GM18861 (cell line): Measurements from ENCODE around the gene CTDSP1.
A peak's percentile ranks its signal among the peaks of the same experiment; 100 is the strongest.

Experiments used
- ATAC-seq: cut with Tn5 transposase; IDR thresholded peaks from one replicate; pipeline ENCODE4 v1.9.1; 2021; ENCODE audit not compliant: unreplicated experiment

Gene CTDSP1

GRCh38 chr2:218382785-218383184 is 16.9 kb upstream of the CTDSP1 start:
- ATAC-seq = no peak

DNA sequence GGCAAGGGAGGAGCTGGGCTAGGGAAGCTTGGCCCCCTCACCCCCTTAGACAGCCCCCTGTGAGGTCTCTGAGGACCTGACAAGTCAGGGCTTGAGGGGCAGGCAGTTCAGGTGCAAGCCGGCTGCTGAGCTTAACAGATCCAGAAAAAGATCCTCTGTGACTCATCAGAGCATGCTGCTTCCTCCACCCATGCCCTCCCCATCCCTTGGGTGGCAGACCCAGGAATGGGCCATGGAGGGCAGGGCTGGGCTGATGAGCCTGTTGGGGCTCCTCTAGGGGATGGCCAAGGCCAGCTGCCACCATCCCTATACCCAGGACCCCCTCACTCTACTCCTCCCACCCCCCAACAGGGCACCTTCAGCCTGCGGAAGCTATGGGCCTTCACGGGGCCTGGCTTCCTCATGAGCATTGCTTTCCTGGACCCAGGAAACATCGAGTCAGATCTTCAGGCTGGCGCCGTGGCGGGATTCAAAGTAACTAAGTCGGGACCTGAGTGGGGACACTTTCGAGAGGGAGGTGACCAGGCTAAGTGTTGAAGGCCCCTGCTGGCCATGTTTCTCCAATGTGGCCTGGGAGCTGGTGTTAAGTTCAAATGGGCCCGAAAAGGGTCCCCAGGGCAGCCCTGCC is 15.7 kb upstream of the CTDSP1 start:
- no peak for ATAC-seq

DNA sequence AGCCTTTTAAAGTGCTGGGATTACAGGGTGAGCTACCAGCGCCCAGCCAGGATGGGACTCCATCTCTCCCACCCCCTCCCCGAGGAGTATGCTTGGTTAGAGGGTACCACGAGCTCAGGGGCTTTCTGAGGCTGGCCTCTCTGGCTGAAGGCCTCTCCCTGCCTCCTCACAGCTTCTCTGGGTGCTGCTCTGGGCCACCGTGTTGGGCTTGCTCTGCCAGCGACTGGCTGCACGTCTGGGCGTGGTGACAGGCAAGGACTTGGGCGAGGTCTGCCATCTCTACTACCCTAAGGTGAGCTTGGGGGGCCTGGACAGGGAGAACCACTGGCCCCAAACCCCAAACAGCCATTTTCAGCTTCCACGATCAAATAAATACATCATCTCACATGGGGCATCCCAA is 14.7 kb upstream of the CTDSP1 start:
- ATAC-seq = no peak

DNA sequence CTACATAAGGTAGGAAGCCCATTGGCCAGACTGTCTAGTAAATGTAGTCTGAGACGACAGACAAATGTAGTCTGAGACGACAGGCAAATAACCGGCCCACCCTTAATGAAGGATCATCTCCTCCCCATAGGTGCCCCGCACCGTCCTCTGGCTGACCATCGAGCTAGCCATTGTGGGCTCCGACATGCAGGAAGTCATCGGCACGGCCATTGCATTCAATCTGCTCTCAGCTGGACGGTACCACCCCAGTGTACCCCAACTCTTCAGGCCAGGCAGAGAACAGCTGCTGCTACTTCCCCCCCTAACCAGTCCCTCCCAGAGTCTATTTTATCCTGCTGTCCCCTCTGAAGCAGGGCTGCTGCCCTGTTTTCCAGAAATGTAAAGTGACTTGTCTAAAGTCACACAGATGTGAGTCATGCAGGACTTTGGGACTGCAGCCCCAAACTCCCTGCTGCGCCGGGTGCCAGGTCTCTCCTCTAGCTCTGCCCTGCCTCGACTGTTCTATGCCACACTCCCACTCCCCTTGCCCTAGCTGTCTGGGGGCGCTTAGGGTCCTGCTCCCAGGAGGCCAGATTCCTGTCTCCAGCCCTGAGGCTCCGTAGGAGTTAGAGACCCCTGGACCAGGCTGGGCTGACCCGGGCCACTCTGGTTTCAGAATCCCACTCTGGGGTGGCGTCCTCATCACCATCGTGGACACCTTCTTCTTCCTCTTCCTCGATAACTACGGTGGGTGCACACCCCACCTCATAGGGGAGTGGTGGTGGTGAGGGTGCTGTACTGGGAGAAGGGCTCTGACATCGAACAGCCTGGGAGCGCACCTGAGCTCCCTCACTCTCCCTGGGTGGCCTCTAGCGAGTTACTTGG is 12.9 kb upstream of the CTDSP1 start:
- no peak for ATAC-seq

DNA sequence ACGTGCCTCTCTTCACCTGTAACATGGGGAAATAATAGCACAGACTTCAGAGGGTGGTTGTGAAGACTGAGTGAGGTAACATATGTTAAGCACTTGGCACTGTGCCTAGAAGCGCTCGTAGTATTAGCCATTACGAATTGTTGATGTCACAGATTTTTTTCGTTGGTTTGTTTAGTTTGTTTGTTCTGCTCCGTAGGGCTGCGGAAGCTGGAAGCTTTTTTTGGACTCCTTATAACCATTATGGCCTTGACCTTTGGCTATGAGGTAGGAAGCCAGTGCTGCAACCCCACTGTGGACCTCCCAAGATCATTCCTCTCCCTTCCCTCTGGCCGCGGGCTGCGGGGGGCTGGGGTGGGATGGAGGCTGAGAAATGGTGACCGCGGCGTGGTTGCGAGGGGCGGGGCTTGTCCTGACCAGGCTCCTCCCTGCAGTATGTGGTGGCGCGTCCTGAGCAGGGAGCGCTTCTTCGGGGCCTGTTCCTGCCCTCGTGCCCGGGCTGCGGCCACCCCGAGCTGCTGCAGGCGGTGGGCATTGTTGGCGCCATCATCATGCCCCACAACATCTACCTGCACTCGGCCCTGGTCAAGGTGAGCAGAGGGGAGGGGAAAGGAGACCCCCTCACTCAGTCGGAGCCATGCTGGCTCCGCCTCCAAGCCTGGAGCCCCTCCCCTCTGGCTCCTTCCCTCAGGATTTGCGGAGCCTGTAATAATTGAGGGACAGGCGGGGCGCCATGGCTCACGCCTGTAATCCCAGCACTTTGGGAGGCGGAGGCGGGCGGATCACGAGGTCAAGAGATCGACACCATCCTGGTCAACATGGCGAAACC is 12.1 kb upstream of the CTDSP1 start:
- ATAC-seq = no peak

GRCh38 chr2:218389333-218390150 is 10.1 kb upstream of the CTDSP1 start:
- no peak for ATAC-seq

GRCh38 chr2:218391202-218391601 is 8.5 kb upstream of the CTDSP1 start:
- no peak for ATAC-seq

DNA sequence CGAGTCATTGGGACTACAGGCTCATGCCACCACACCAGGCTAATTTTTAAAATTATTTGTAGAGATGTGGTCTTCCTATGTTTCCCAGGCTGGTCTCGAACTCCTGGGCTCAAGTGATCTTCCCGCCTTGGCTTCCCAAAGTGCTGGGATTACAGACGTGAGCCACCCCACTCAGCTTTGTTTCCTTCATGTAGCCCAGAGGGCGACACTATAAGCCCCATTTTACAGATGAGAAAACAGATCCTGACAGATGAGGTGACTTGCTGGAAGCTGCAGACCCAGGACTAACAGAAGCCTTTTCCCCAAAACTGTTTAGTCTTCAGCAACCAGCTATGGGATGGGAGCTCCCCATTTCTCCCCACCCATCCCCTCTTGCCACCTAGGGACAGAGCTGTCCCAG is 7.2 kb upstream of the CTDSP1 start:
- ATAC-seq = no peak

- no peak for ATAC-seq
Measured at GRCh38 chr2:218392891-218393462, 6.7 kb upstream of the CTDSP1 start.

- ATAC-seq = no peak
Measured at GRCh38 chr2:218393750-218394290, 5.8 kb upstream of the CTDSP1 start.

- ATAC-seq = no peak
Measured at GRCh38 chr2:218394298-218395089, 5.2 kb upstream of the CTDSP1 start.

DNA sequence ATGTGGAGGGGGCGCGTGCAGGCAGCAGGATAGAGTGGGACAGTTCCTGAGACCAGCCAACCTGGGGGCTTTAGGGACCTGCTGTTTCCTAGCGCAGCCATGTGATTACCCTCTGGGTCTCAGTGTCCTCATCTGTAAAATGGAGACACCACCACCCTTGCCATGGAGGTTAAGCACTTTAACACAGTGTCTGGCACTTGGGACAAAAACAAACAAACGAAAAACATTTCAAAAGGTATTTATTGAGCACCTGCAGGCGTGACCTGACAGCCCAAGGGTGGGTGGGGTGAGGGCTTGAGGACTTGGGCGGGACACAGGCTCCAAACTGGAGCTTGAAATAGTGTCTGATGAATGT is 4.6 kb upstream of the CTDSP1 start:
- ATAC-seq = no peak

GRCh38 chr2:218395456-218395825 is 4.2 kb upstream of the CTDSP1 start:
- ATAC-seq = no peak

DNA sequence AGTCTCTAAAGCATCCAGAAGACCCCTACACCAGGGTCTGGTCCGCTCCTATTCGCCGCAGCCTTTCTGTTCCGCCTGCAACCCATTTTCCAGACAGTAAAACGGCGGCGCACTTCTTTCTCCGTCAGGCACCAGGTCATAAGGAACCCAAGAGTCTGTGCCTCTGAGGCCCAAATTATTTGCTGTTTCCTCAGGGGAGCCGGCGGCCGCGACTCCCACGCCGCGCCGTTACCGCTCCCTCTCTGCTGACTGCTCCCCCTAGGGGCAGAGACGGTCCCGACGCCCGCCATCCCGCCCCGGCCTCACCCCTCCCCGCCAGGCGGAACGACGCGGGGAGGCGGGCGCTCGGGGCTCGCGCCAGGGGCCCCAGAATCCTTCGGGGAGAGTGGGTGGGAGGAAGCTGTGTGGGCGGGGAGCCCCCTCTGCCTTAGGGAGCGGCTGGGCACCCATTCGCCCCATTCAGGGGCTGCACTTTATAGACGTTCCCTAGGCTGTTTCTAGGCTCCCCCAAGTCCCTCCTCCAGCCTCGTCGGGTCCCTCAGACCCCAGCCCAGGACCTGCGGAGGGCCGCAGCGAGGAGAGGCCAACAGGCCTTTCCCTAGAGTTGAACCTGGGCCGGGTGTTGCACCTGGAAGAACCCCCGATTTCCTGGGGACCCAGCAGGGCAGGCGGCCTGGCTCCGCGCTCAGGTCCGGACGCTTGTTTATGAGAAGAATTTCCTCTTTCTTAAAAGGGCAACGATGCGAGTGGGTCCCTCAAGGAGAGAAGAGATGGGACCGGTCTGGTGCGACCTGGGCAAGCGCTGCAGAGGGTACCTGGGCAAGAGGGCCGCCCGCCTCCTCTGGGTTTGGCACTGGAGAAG is 3.6 kb upstream of the CTDSP1 start:
- ATAC-seq = peak; percentile 46

DNA sequence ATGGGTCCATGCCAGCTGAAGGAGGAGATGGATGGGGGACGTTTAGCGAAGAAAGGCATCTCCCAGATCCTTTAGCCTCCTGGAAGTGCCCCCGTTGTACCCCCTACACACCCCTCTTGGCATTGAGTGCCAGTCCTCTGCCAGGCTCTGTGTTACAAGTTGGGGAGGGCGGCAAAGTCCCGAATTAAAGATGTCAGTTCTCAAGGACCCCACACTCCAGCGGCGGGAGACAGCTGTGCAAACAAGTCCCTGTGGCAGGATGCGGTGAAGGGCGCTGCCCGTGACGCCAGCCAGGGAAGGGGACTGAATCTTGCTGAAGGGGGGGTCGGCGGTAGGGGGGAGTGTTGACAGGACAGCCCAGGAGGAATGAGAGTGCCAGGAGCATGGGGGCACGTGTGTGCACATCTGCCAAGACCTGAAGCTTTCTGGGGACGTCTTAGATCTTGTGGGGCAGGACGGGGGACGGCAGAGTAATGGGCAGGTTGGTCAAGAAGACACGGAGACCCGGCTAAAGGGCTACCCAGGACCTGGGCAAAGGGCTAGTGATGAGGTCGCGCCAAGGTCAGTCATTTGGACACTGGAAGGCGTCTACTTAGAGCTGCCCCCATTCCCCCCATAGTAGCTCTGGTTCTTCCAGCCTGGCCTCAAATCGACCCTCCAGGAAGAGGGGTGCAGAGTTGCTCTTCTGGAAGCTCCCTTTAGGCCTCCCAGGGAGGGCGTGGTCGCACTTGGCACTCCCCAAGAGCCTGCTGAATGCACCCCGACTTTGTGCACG is 2.8 kb upstream of the CTDSP1 start:
- no peak for ATAC-seq

- ATAC-seq = no peak
Measured at GRCh38 chr2:218397463-218397819, 2.2 kb upstream of the CTDSP1 start.

DNA sequence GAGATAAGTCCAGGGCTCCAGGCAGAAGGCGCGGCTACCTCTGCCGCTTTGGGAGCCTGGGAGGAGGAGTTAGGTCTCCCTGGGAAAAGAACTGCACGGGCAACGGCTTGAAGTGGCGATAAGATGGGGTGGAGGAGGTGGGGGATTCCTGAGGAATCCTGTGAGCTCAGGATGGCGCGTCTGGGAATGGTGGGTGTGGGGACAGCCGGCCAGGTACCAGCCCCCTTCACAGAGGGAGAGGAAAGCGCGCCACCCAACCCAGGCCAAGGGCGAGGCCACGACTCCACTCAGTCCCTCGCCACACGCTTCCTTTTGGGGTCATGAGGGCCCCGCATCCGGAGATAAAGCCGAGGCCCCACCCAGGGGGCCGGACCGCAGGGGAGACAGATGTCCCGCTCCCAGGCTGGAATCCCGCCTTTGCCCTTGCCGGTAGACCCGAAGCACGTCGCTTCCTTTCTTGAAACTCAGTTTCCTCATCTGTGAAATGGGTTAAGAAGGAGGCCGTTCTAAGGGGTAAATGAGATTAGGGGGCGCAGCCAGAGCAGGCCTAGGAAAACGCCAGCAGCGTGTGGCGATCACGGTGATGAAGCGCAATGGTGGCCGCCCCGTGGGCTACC is 1.7 kb upstream of the CTDSP1 start:
- ATAC-seq = no peak
